Progenitor cell of endocrine pancreas (in vitro differentiated cells): ENCODE results near the gene EEF2K. TPM values are rescaled to one million over a fixed set of nuclear protein-coding genes. Genes with fewer than 3 reads are reported as not detected.
"Not testable (repeated sequence)": the region's sequence is repeated elsewhere in the genome, so short reads cannot be mapped to it uniquely, and the experiment has no call there.

Experiments
- DNase-seq: peaks from one replicate; pipeline ENCODE4 v3.0.0; 2021; ENCODE audit warnings: low spot score; ENCODE audit not compliant: unreplicated experiment
- H3K27ac Mint-ChIP-seq: 2 replicates; pipeline ENCODE4 v1.8.0; 2021; ENCODE audit warnings: mild to moderate bottlenecking, moderate library complexity, mixed read lengths
- H3K27me3 Mint-ChIP-seq: 2 replicates; pipeline ENCODE4 v1.8.0; 2021; ENCODE audit warnings: mixed read lengths
- H3K36me3 Mint-ChIP-seq: 2 replicates; pipeline ENCODE4 v1.8.0; 2022; ENCODE audit warnings: mixed read lengths; ENCODE audit not compliant: insufficient read depth
- H3K4me1 Mint-ChIP-seq: 2 replicates; pipeline ENCODE4 v1.8.0; 2021; ENCODE audit warnings: low read depth, mixed read lengths
- H3K4me3 Mint-ChIP-seq: 2 replicates; pipeline ENCODE4 v1.8.0; 2021; ENCODE audit warnings: low read depth, mild to moderate bottlenecking, moderate library complexity, mixed read lengths
- H3K9me3 Mint-ChIP-seq: 2 replicates; pipeline ENCODE4 v1.8.0; 2021; ENCODE audit warnings: low read depth, mixed read lengths
- total RNA-seq: library from RNA; stranded (reverse); gene quantifications from 2 replicates; pipeline ENCODE4 v1.2.1, GENCODE V29; 2021
- TF ChIP-seq, protein P1 (sequence below): fragments of 200-600 bp; sonication (generic); IDR thresholded peaks from one replicate; pipeline ENCODE4 v1.5.0; 2021; ENCODE audit warnings: antibody characterized with exemption, mild to moderate bottlenecking; ENCODE audit not compliant: unreplicated experiment

EEF2K gene
- total RNA-seq, 1 donor from 2014 or later, result 15.4 TPM

DNA sequence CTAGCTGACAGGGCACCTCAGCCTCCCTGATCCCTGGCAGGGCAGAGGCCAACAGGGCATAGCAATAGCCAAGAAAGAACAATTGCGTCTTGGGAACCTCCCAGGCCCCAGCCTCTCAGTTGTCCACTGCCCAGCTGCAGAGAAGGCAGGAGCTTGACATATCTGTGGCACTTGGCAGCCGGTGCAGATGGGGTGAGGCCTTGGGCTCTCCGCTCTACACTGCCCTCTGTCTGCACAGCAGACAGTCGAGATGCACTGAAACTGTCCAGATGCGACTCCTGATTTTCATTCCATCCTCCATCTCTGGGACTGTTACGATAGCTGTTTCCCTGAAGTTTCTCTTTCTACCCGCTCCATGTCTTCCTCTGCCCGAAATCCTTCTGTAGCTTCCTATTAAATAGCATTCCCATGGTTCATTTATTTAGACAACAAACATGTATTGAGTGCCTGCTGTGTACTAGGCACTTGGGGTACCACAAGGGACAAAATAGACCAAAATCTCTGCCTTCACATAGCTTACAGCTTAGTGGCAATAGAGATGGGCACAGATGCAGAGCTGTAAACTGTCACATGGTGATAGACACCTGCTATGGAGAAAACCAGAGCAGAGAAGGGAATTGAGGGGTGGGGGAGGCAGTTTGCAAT lies 94.5 kb downstream of the EEF2K start:
- TF ChIP-seq, protein P1, sequence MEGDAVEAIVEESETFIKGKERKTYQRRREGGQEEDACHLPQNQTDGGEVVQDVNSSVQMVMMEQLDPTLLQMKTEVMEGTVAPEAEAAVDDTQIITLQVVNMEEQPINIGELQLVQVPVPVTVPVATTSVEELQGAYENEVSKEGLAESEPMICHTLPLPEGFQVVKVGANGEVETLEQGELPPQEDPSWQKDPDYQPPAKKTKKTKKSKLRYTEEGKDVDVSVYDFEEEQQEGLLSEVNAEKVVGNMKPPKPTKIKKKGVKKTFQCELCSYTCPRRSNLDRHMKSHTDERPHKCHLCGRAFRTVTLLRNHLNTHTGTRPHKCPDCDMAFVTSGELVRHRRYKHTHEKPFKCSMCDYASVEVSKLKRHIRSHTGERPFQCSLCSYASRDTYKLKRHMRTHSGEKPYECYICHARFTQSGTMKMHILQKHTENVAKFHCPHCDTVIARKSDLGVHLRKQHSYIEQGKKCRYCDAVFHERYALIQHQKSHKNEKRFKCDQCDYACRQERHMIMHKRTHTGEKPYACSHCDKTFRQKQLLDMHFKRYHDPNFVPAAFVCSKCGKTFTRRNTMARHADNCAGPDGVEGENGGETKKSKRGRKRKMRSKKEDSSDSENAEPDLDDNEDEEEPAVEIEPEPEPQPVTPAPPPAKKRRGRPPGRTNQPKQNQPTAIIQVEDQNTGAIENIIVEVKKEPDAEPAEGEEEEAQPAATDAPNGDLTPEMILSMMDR, result peak; percentile 38
- Mint-ChIP-seq H3K4me3 (no peak overlapping the region), H3K4me1 (peaks cover 8% of the 10 kb centered on the region), H3K27me3 (no peaks in the 10 kb centered on the region), H3K9me3 (no peaks in the 10 kb centered on the region), H3K36me3 (peaks cover 12% of the 10 kb centered on the region), H3K27ac (peak overlapping the region; percentile 36)
- no peak for DNase-seq

DNA sequence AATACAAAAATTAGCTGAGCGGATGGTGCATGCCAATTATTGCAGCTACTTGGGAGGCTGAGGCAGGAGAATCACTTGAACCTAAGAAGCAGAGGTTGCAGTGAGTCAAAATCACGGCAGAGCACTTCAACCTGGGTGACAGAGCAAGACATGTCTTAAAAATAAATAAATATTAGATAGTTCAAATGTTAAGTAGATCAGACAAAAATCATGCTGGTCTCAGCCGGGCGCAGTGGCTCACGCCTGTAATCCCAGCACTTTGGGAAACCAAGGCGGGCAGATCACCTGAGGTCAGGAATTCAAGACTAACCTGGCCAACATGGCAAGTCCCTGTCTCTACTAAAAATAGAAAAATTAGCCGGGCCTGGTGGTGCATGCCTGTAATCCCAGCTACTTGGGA lies 95.3 kb downstream of the EEF2K start:
- not testable (repeated sequence) for H3K9me3 Mint-ChIP-seq, H3K4me3 Mint-ChIP-seq, DNase-seq, H3K4me1 Mint-ChIP-seq, H3K27ac Mint-ChIP-seq, H3K27me3 Mint-ChIP-seq
- peaks cover 12% of the 10 kb centered on the region for H3K36me3 Mint-ChIP-seq

DNA sequence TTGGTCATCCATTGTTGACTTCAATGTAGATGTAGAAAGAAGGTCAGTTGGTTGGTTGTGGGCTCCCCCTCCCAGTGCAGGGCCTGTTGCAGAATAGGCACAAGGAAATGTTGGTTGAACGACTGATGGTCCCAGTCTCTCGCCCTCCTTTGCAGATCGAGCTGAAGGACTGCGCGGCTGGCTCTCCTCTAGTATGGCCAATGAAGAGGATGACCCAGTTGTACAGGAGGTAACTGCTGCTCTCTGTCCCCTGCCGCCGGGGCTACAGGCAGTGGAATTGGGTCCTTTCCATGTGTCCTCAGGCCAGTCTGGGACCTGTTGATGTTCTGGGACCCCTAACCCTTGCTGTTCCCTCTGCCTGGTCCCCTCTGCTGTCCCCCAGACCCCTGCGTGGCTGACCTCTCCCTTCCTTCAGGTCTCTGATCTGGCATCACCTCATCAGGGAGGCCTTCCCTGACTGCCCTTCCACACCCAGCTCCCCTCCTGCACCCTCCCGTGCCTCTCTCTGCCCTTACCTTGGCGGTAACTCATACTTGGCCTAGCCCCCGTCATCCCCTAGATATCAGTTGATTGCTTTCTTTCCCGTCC lies 96.8 kb downstream of the EEF2K start:
- Mint-ChIP-seq H3K27me3 (no peaks in the 10 kb centered on the region), H3K27ac (no peak overlapping the region), H3K4me1 (peaks cover 6% of the 10 kb centered on the region), H3K36me3 (peaks cover 14% of the 10 kb centered on the region), H3K4me3 (no peak overlapping the region), H3K9me3 (no peaks in the 10 kb centered on the region)
- no peak for DNase-seq
- TF ChIP-seq, protein P1, result no peak

DNA sequence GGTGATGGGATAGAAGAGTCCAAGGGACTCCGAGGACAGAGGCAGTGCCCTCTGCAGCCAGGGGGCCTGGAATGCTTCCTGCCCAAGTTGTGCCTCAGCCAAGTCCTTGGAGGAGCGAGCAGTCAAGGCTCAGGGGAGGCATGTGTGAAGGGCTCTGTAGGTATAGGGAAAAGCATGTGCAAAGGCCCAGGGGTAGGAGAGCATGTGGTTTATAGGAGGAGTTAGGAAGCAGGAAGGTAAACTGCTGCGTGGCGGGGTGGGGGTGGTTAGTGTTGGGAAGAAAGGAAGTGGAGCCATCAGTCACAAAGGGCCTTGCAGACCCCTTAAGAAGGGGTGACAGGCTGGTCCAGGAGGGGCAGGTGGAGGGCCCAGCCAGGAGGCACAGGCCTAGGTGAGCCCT lies 98.3 kb downstream of the EEF2K start:
- H3K27me3 Mint-ChIP-seq, result no peaks in the 10 kb centered on the region
- DNase-seq, result no peak
- peaks cover 16% of the 10 kb centered on the region for H3K36me3 Mint-ChIP-seq
- no peak overlapping the region for H3K27ac Mint-ChIP-seq
- H3K4me1 Mint-ChIP-seq, result no peaks in the 10 kb centered on the region
- no peak overlapping the region for H3K4me3 Mint-ChIP-seq
- H3K9me3 Mint-ChIP-seq, result no peaks in the 10 kb centered on the region
- TF ChIP-seq, protein P1, result no peak

DNA sequence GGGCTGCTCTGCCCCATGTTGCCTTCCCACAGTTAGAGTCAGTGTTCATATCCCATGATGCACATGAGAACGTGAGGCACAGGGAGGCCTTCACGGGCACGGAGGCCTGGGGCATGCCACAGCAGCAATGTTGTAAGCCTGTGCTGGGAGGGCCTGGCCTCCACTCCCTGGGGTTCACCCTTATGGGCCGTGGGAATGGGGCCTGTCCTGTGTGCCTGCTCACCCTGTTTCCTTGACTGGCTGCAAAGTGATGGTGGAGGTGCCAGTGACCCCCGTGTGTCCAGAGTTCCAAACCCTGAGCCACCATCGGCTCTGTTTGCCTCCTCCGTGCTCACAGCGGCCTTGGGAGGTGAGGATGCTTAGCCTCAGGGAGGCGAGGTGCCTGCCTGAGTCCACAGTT lies 100.7 kb downstream of the EEF2K start:
- no peak for DNase-seq
- H3K36me3 Mint-ChIP-seq, result peaks cover 16% of the 10 kb centered on the region
- H3K27me3 Mint-ChIP-seq, result no peaks in the 10 kb centered on the region
- TF ChIP-seq, protein P1, result no peak
- H3K27ac Mint-ChIP-seq, result no peak overlapping the region
- H3K9me3 Mint-ChIP-seq, result no peaks in the 10 kb centered on the region
- H3K4me1 Mint-ChIP-seq, result no peaks in the 10 kb centered on the region
- H3K4me3 Mint-ChIP-seq, result no peak overlapping the region

DNA sequence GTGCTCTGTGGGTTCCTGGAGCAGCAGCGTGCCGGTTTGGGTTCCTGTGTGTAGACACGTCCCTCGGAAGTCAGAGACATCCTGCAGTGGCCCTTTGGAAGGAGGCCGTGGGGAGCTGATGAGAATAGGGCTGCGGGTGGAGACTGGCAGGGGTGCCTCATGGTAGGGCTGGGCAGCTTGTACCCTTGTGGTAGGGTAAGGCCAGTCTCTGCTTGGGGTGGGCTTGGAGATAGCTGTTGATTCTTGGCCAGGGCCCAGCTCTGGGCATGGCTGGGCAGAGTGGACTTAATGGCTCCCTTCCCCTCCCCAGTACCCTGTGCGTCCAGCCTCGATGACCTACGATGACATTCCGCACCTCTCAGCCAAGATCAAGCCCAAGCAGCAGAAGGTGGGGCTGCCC lies 101.8 kb downstream of the EEF2K start:
- Mint-ChIP-seq H3K9me3 (no peaks in the 10 kb centered on the region), H3K4me1 (no peaks in the 10 kb centered on the region), H3K4me3 (no peak overlapping the region), H3K27me3 (no peaks in the 10 kb centered on the region), H3K36me3 (peaks cover 14% of the 10 kb centered on the region), H3K27ac (peak overlapping the region; percentile 67)
- TF ChIP-seq, protein P1, result no peak
- DNase-seq, result no peak
